Gastrocnemius medialis (tissue), 4 donors: ENCODE results near the gene COL6A2.

Source experiments
- CTCF ChIP-seq, 5 experiments: fragments of 450-650 bp in 3 of 5; fragments of 200-600 bp in 2 of 5; sonication (generic) in 2 of 5; IDR thresholded peaks in 4 of 5; conservative IDR thresholded peaks in 1 of 5; 1 replicate in 4 of 5; 2 replicates in 1 of 5; pipeline ENCODE4 v1.5.1; 2016 to 2019; ENCODE audit warnings: antibody characterized with exemption in 5 of 5, mild to moderate bottlenecking in 3 of 5, moderate library complexity in 3 of 5
- POLR2A ChIP-seq, 2 donors: fragments of 450-650 bp; IDR thresholded peaks; one replicate each; pipeline ENCODE4 v1.6.1; 2017; ENCODE audit warnings: antibody characterized with exemption in 2 of 2, mild to moderate bottlenecking in 2 of 2, moderate library complexity in 2 of 2

GRCh38 chr21:46157987-46158451 lies 60.1 kb downstream of the COL6A2 start:
- TF ChIP-seq CTCF (IDR thresholded peaks at IDR 0.05 in 4 of 5, conservative IDR thresholded peaks at IDR 0.05 in 1 of 5) (no peak), POLR2A (IDR thresholded peaks at IDR 0.05) (no peak)
